ENCODE results near the gene ZFAND2B. TPM values are rescaled to one million over a fixed set of nuclear protein-coding genes. Genes with fewer than 3 reads are reported as not detected.
A peak's percentile ranks its signal among the peaks of the same experiment; 100 is the strongest.

Gene ZFAND2B
- polyA plus RNA-seq, 1 of the 3 experiments (the other 2 are of a cell fraction) = 39.9 TPM

GRCh38 chr2:219205165-219205538 is 1.4 kb upstream of the ZFAND2B start:
- no peak for DNase-seq
- Histone ChIP-seq H2AFZ (ENCODE audit: low read depth) (no peak overlapping the region), H3K9ac (no peak overlapping the region), H3K36me3 (replicated peaks in 1 of 2; ENCODE audit: control insufficient read depth in 1 of 2, insufficient read depth in 2 of 2, low read length in 1 of 2) (peaks cover 9 to 20% of the 10 kb centered on the region in 2 experiments), H3K79me2 (ENCODE audit: insufficient read depth) (no peaks in the 10 kb centered on the region), H3F3A (replicated peaks; ENCODE audit: insufficient read depth) (peaks cover 15% of the 10 kb centered on the region), H3K9me2 (no peaks in the 10 kb centered on the region), H4K20me1 (ENCODE audit: insufficient read depth) (no peaks in the 10 kb centered on the region), H3K27me3 (ENCODE audit: insufficient read depth) (no peaks in the 10 kb centered on the region), H3K9me3 (no peaks in the 10 kb centered on the region), H3K4me1 (ENCODE audit: control insufficient read depth in 1 of 2, insufficient read depth in 2 of 2, low read depth in 1 of 2, low read length in 1 of 2) (peaks cover 13 to 20% of the 10 kb centered on the region in 2 experiments; a peak in 3 of 4 replicates), H3K4me2 (no peak overlapping the region), H3K27ac (ENCODE audit: low read depth in 2 of 2, low read length in 1 of 2) (no peak overlapping the region), H3K4me3 (ENCODE audit: low read depth in 2 of 2, low read length in 1 of 2) (no peak overlapping the region)
- 88% methylated on average over 5 of the region's 5 CpGs for WGBS (ENCODE audit: low lambda C conversion rate)
- ChIA-PET CTCF (interaction anchor here (1.0 to 1.7 kb wide), 2 partner anchors 46 to 50 kb away, joined by 3 to 5 read pairs; no protein-coding TSS in a partner anchor), POLR2A (interaction anchor here (4.6 kb wide), 1 partner anchor 12 kb away, joined by 52 read pairs; the partner anchor contains the start of gene ABCB6)
- TF ChIP-seq FOXJ3 (CRISPR knock-in tag; IDR thresholded peaks at IDR 0.05) = no peak
- no peak for TF ChIP-seq MEF2A (IDR thresholded peaks at IDR 0.05; ENCODE audit: borderline replicate concordance, low read depth)
- no peak for TF ChIP-seq USF2 (IDR thresholded peaks at IDR 0.05; ENCODE audit: borderline replicate concordance, low read depth, low read length)
- no peak for TF ChIP-seq RFX5 (IDR thresholded peaks at IDR 0.05; ENCODE audit: low read length)
- TF ChIP-seq MXI1 (IDR thresholded peaks at IDR 0.05; ENCODE audit: low read depth, low read length) = no peak

- H3K4me2 ChIP-seq = peak overlapping the region; percentile 86
- 18% methylated on average over 7 of the region's 7 CpGs for WGBS (ENCODE audit: low lambda C conversion rate)
- H3K9me3 ChIP-seq = no peaks in the 10 kb centered on the region
- CTCF ChIA-PET = interaction anchor here (0.6 to 4.0 kb wide), 6 partner anchors 12 to 183 kb away, joined by 3 to 26 read pairs (median 7); partner anchors contain the start of genes ABCB6, CNPPD1 and SLC23A3
- H3K9me2 ChIP-seq = no peaks in the 10 kb centered on the region
- no peaks in the 10 kb centered on the region for H3K27me3 ChIP-seq (ENCODE audit: insufficient read depth)
- TF ChIP-seq GATA2 (CRISPR knock-in tag; IDR thresholded peaks at IDR 0.05) (no peak), PBX3 (IDR thresholded peaks at IDR 0.05) (no peak), RFX5 (IDR thresholded peaks at IDR 0.05; ENCODE audit: low read length) (no peak), FOXJ3 (CRISPR knock-in tag; IDR thresholded peaks at IDR 0.05) (no peak), GABPA (IDR thresholded peaks at IDR 0.05; ENCODE audit: low read depth) (no peak), SIN3A (IDR thresholded peaks at IDR 0.05; ENCODE audit: borderline replicate concordance, low read depth, low read length) (no peak), CTCF (IDR thresholded peaks at IDR 0.05) (no peak), RCOR1 (IDR thresholded peaks at IDR 0.05; ENCODE audit: low read length) (no peak)
- H3F3A ChIP-seq (replicated peaks; ENCODE audit: insufficient read depth) = peaks cover 15% of the 10 kb centered on the region
- H3K36me3 ChIP-seq (replicated peaks in 1 of 2; ENCODE audit: control insufficient read depth in 1 of 2, insufficient read depth in 2 of 2, low read length in 1 of 2) = peaks cover 9 to 26% of the 10 kb centered on the region in 2 experiments
- no peaks in the 10 kb centered on the region for H4K20me1 ChIP-seq (ENCODE audit: insufficient read depth)
- H3K79me2 ChIP-seq (ENCODE audit: insufficient read depth) = no peaks in the 10 kb centered on the region
- H3K4me3 ChIP-seq (ENCODE audit: low read depth in 2 of 2, low read length in 1 of 2) = peak overlapping the region; percentile 69
- POLR2A ChIA-PET = interaction anchor here (0.6 to 4.6 kb wide), 7 partner anchors 11 to 423 kb away, joined by 3 to 52 read pairs (median 4); partner anchors contain the start of genes ABCB6 and CNPPD1
- peak overlapping the region; percentile 67 to 93; a peak in 3 of 4 replicates for H3K27ac ChIP-seq (ENCODE audit: low read depth in 2 of 2, low read length in 1 of 2)
- H3K4me1 ChIP-seq (ENCODE audit: control insufficient read depth in 1 of 2, insufficient read depth in 2 of 2, low read depth in 1 of 2, low read length in 1 of 2) = peaks cover 13 to 20% of the 10 kb centered on the region in 2 experiments; a peak in 3 of 4 replicates
- DNase-seq = no peak
- H3K9ac ChIP-seq = peak overlapping the region; percentile 50; the same call in 1 of the 2 replicates
- H2AFZ ChIP-seq (ENCODE audit: low read depth) = peak overlapping the region; percentile 59
These were observed 628 bp upstream of the ZFAND2B start for GRCh38 chr2:219205981-219206327.

Measured in SK-N-SH (cell line).